HepG2 (cell line): ENCODE results near the gene ZNF343. TPM values are rescaled to one million over a fixed set of nuclear protein-coding genes. Genes with fewer than 3 reads are reported as not detected.

Experiments used
- ATAC-seq: fragments of 200-7000 bp; cut with Tn5 transposase; 3 replicates; pipeline ENCODE4 v1.9.1; 2020; ENCODE audit warnings: mild to moderate bottlenecking, moderate library complexity
- BruUV-seq: library from RNA; stranded (reverse); fragments of 400-500 nt; replicated peaks from 2 replicates; lab custom pipeline; 2021; lab: Mats Ljungman, UMichigan
- CTCF ChIA-PET: fragments of 300-600 bp; formaldehyde crosslinking; extraction: SDS; loops from one replicate; lab custom pipeline; 2021; ENCODE audit warnings: low total read pairs, inconsistent platforms, low intra/inter-chr PET ratio; lab: Yijun Ruan, JAX
- POLR2A ChIA-PET: fragments of 350-600 bp; sonication (Branson Sonifier 250); formaldehyde crosslinking; loops from one replicate; lab custom pipeline; 2020; ENCODE audit warnings: antibody characterized with exemption, inconsistent platforms; lab: Yijun Ruan, JAX
- DNase-seq: peaks from one replicate; pipeline ENCODE4 v3.0.0-alpha.2; 2015; ENCODE audit warnings: low spot score
- FAIRE-seq: peaks from 3 replicates; lab custom pipeline; 2011; peaks lifted over from hg19 to GRCh38; lab: Jason Lieb, UNC
- H2AFZ ChIP-seq: one replicate; pipeline ENCODE4 v1.6.1; 2011; ENCODE audit warnings: low read length, inconsistent platforms
- H3K27ac ChIP-seq: fragments of 300-600 bp; 3 replicates; pipeline ENCODE4 v1.8.0; 2011; ENCODE audit warnings: mixed run types, mild to moderate bottlenecking, mixed read lengths, low read length, inconsistent platforms; ENCODE audit not compliant: insufficient read depth; ENCODE audit errors: extremely low read length
- H3K27me3 ChIP-seq, 2 experiments: fragments of 200-600 bp in 1 of 2; 2 replicates in 1 of 2; 3 replicates in 1 of 2; pipeline versions ENCODE4 v1.6.0 to v1.8.0; 2011; ENCODE audit warnings: low read length in 2 of 2, mild to moderate bottlenecking in 2 of 2, moderate library complexity in 2 of 2, inconsistent platforms in 1 of 2; ENCODE audit not compliant: insufficient read depth in 2 of 2, control insufficient read depth in 1 of 2
- H3K36me3 ChIP-seq, 2 experiments: fragments of 200-600 bp in 1 of 2; replicated peaks in 1 of 2; 2 replicates in 1 of 2; 3 replicates in 1 of 2; pipeline versions ENCODE4 v1.5.1 to v1.8.0; 2011; ENCODE audit warnings: low read length in 2 of 2, inconsistent platforms in 1 of 2; ENCODE audit not compliant: insufficient read depth in 2 of 2, control insufficient read depth in 1 of 2
- H3K4me1 ChIP-seq: 2 replicates; pipeline ENCODE4 v1.5.1; 2012; ENCODE audit warnings: low read length, inconsistent platforms; ENCODE audit not compliant: insufficient read depth
- H3K4me2 ChIP-seq: 2 replicates; pipeline ENCODE4 v1.6.0; 2011; ENCODE audit warnings: low read depth, low read length, inconsistent platforms
- H3K4me3 ChIP-seq, 3 experiments: fragments of 200-600 bp in 1 of 3; sonication (generic), shearing (Covaris generic) in 1 of 3; replicated peaks in 1 of 3; 2 replicates each; pipeline ENCODE4 v1.5.1; 2011 to 2016; ENCODE audit warnings: low read length in 3 of 3, inconsistent platforms in 2 of 3, low read depth in 2 of 3, mild to moderate bottlenecking in 2 of 3, control low read depth in 1 of 3, mixed read lengths in 1 of 3; ENCODE audit not compliant: insufficient read depth in 1 of 3
- H3K79me2 ChIP-seq: one replicate; pipeline ENCODE4 v1.6.1; 2011; ENCODE audit warnings: low read length, inconsistent platforms; ENCODE audit not compliant: insufficient read depth
- H3K9ac ChIP-seq: 2 replicates; pipeline ENCODE4 v1.6.0; 2011; ENCODE audit warnings: mild to moderate bottlenecking, low read depth, low read length, inconsistent platforms; ENCODE audit not compliant: insufficient read depth
- H3K9me3 ChIP-seq: 2 replicates; pipeline ENCODE4 v1.5.1; 2012; ENCODE audit warnings: mild to moderate bottlenecking, low read length
- H4K20me1 ChIP-seq: 2 replicates; pipeline ENCODE4 v1.6.0; 2011; ENCODE audit warnings: inconsistent platforms, mild to moderate bottlenecking, low read length, moderate library complexity; ENCODE audit not compliant: insufficient read depth
- BRD4 ChIP-seq: sonication (generic); formaldehyde crosslinking; IDR thresholded peaks from 2 replicates; pipeline ENCODE4 v1.4.0; 2020; ENCODE audit warnings: missing genetic modification reagents
- EED ChIP-seq: sonication (generic); formaldehyde crosslinking; IDR thresholded peaks from 2 replicates; pipeline ENCODE4 v1.5.0; 2020; ENCODE audit warnings: mild to moderate bottlenecking, missing genetic modification reagents
- HOXA5 ChIP-seq: sonication (generic); formaldehyde crosslinking; IDR thresholded peaks from 2 replicates; pipeline ENCODE4 v1.4.0; 2020; ENCODE audit warnings: missing genetic modification reagents
- PRDM15 ChIP-seq: sonication (generic); formaldehyde crosslinking; IDR thresholded peaks from 2 replicates; pipeline ENCODE4 v1.4.0; 2020; ENCODE audit warnings: missing genetic modification reagents
- RFX1 ChIP-seq: fragments of 450-650 bp; IDR thresholded peaks from 2 replicates; pipeline ENCODE4 v1.6.1; 2017
- STAT5B ChIP-seq: sonication (generic); formaldehyde crosslinking; IDR thresholded peaks from 2 replicates; pipeline ENCODE4 v1.4.0; 2020; ENCODE audit warnings: missing genetic modification reagents
- ZBTB40 ChIP-seq, 2 experiments: fragments of 450-650 bp in 1 of 2; sonication (generic) in 1 of 2; formaldehyde crosslinking in 1 of 2; IDR thresholded peaks; 2 replicates each; pipeline versions ENCODE4 v1.6.1 to v1.8.0; 2016 to 2022; ENCODE audit warnings: antibody characterized with exemption in 1 of 2, mild to moderate bottlenecking in 1 of 2, missing genetic modification reagents in 1 of 2
- ZFYVE20 ChIP-seq: sonication (generic); formaldehyde crosslinking; IDR thresholded peaks from 2 replicates; pipeline ENCODE4 v1.8.0; 2023; ENCODE audit warnings: low read depth, mild to moderate bottlenecking, moderate library complexity, missing genetic modification reagents, borderline replicate concordance
- ZNF770 ChIP-seq: sonication (generic); formaldehyde crosslinking; IDR thresholded peaks from 2 replicates; pipeline ENCODE4 v1.5.0; 2020; ENCODE audit warnings: mild to moderate bottlenecking, missing genetic modification reagents
- WGBS: methylation state at CpG from one replicate; pipeline ENCODE4 v1.1.6; 2017; ENCODE audit warnings: low lambda C conversion rate; 5-methylcytosine and 5-hydroxymethylcytosine counted together
- in situ Hi-C: cut with HindIII; loops from 2 replicates; pipeline ENCODE4 v1.10.0; 2017; ENCODE audit warnings: low pct_unique_long_range_greater_than_20kb; ENCODE audit not compliant: extremely low pct_ligation_motif_present
- intact Hi-C: fragments of 100-400 bp; cut with micrococcal nuclease; formaldehyde crosslinking; loops from one replicate; pipeline ENCODE4 v1.10.0; 2022; ENCODE audit not compliant: unreplicated experiment
- polyA plus RNA-seq, 8 experiments: library from polyadenylated mRNA; depleted of rRNA in 3 of 8; stranded (reverse) in 7 of 8; unstranded in 1 of 8; fragments of >200 nt; fragmentation: Illumina TruSeq in 4 of 8; extraction: Trizol in 4 of 8; gene quantifications; 2 replicates each; pipeline versions ENCODE4 v1.2.1 to v1.2.3, GENCODE V29; 2011 to 2016; ENCODE audit warnings: low read depth in 4 of 8, missing spikeins in 1 of 8, mixed read lengths in 1 of 8; ENCODE audit not compliant: insufficient read depth in 1 of 8
- total RNA-seq, 5 experiments: library from RNA; depleted of rRNA; stranded (reverse); fragments of >200 nt; fragmentation: Illumina TruSeq; extraction: Trizol; gene quantifications; 2 replicates each; pipeline ENCODE4 v1.2.3, GENCODE V29; 2016; ENCODE audit warnings: low read depth in 1 of 5

The ZNF343 gene
- total and polyA plus RNA-seq, 2 of the 13 experiments (the other 11 are each of a cell fraction or from before 2014, with no cell fraction given), result 16.4 to 22.1 TPM

- Histone ChIP-seq H3K4me2 (peak overlapping the region; percentile 99), H3K4me3 (peak overlapping the region; percentile 88 to 96 (median 91)), H3K9ac (peak overlapping the region; percentile 80), H2AFZ (peak overlapping the region; percentile 99), H4K20me1 (no peaks in the 10 kb centered on the region), H3K36me3 (no peaks in the 10 kb centered on the region), H3K27ac (peak overlapping the region; percentile 79), H3K27me3 (peaks cover 2 to 6% of the 10 kb centered on the region in 2 experiments; a peak in 3 of 5 replicates), H3K4me1 (peaks cover 23% of the 10 kb centered on the region), H3K9me3 (no peaks in the 10 kb centered on the region), H3K79me2 (peaks cover 18% of the 10 kb centered on the region)
- in situ Hi-C loops, result no loop called here
- DNase-seq (no peak), ATAC-seq (no peak), FAIRE-seq (no peak)
- whole genome bisulfite sequencing, result 76% methylated on average over 9 of the region's 9 CpGs
- TSS peak; percentile 98 for BruUV-seq
- ChIA-PET CTCF (interaction anchor here (1.2 kb wide), 1 partner anchor 15 kb away, joined by 3 read pairs; no protein-coding TSS in a partner anchor), POLR2A (interaction anchor here (1.1 to 3.8 kb wide), 5 partner anchors 9 to 143 kb away, joined by 3 to 32 read pairs (median 4); partner anchors contain the start of genes NOP56 and SNRPB)
- intact Hi-C loops, result loop anchor here (1.0 to 2.0 kb wide), 2 partner anchors 33 to 39 kb away; partner anchors contain the start of gene SNRPB
- TF ChIP-seq STAT5B (CRISPR knock-in tag) (0 out of 2 replicates have a peak, but pooled peaks have one; percentile 8), BRD4 (CRISPR knock-in tag) (no peak), ZFYVE20 (CRISPR knock-in tag) (no peak), RFX1 (no peak), PRDM15 (no peak), ZNF770 (CRISPR knock-in tag) (peak; percentile 70), EED (CRISPR knock-in tag) (0 out of 2 replicates have a peak, but pooled peaks have one; percentile 26), ZBTB40 (IDR thresholded peaks at IDR 0.05) (no peak), ZBTB40 (CRISPR knock-in tag; IDR thresholded peaks at IDR 0.05) (no peak), HOXA5 (CRISPR knock-in tag) (no peak)
These were observed 710 bp upstream of the ZNF343 start for GRCh38 chr20:2509468-2509781.
